C1 segment of cervical spinal cord (tissue), 14 donors: ENCODE measurements around the gene LPIN1.

ENCODE experiments used
- DNase-seq, 14 donors: peaks; one replicate each; lab custom pipeline; 2025; lab: John Stamatoyannopoulos, UW

The LPIN1 gene

GRCh38 chr2:11865378-11865777, 118.9 kb downstream of the LPIN1 start:
- DNase-seq, result no peak

- DNase-seq, result no peak
Observed at GRCh38 chr2:11865805-11866204, 119.4 kb downstream of the LPIN1 start.

GRCh38 chr2:11866358-11867335, 120.2 kb downstream of the LPIN1 start:
- DNase-seq, result no peak

- DNase-seq, result no peak
Observed at GRCh38 chr2:11867926-11868325, 121.5 kb downstream of the LPIN1 start.

GRCh38 chr2:11869391-11869991, 123.1 kb downstream of the LPIN1 start:
- DNase-seq, result no peak

GRCh38 chr2:11870064-11870463, 123.6 kb downstream of the LPIN1 start:
- no peak for DNase-seq

GRCh38 chr2:11870584-11870983, 124.2 kb downstream of the LPIN1 start:
- no peak for DNase-seq

GRCh38 chr2:11871421-11871820, 125.0 kb downstream of the LPIN1 start:
- DNase-seq, result no peak

- no peak for DNase-seq
Observed at GRCh38 chr2:11872247-11872947, 126.0 kb downstream of the LPIN1 start.

- DNase-seq, result no peak
Observed at GRCh38 chr2:11872948-11873269, 126.5 kb downstream of the LPIN1 start.

- no peak for DNase-seq
Observed at GRCh38 chr2:11873356-11874154, 127.1 kb downstream of the LPIN1 start.

- DNase-seq, result no peak
Observed at GRCh38 chr2:11874861-11875260, 128.4 kb downstream of the LPIN1 start.

GRCh38 chr2:11875481-11875880, 129.0 kb downstream of the LPIN1 start:
- no peak for DNase-seq

GRCh38 chr2:11876436-11876835, 130.0 kb downstream of the LPIN1 start:
- DNase-seq, result no peak

- no peak for DNase-seq
Observed at GRCh38 chr2:11876889-11877288, 130.5 kb downstream of the LPIN1 start.
